Activated naive CD8-positive, alpha-beta T cell treated with anti-CD3 and anti-CD28 coated beads, Interleukin-2, amount 10 ng/mL, durations not matched to agents 7 days and 5 days (primary cell): ENCODE results near the gene ARAP3. TPM values are rescaled to one million over a fixed set of nuclear protein-coding genes. Genes with fewer than 3 reads are reported as not detected.

ENCODE experiments used
- ATAC-seq: fragments of 150-1000 bp; cut with Tn5 transposase; one replicate; pipeline ENCODE4 v1.10.0; 2021; ENCODE audit warnings: low read depth, moderate library complexity
- POLR2A ChIA-PET: fragments of 350-600 bp; sonication (Branson Sonifier 250); formaldehyde crosslinking; loops from one replicate; lab custom pipeline; 2021; ENCODE audit warnings: antibody characterized with exemption; lab: Charles Lee
- DNase-seq: peaks from one replicate; pipeline ENCODE4 v3.0.0; 2021
- H3K27ac Mint-ChIP-seq: one replicate; pipeline ENCODE4 v1.8.0; 2022; ENCODE audit warnings: mild to moderate bottlenecking, mixed read lengths
- H3K27me3 Mint-ChIP-seq: one replicate; pipeline ENCODE4 v1.8.0; 2022; ENCODE audit warnings: mild to moderate bottlenecking, moderate library complexity, mixed read lengths
- H3K36me3 Mint-ChIP-seq: one replicate; pipeline ENCODE4 v1.8.0; 2021; ENCODE audit warnings: mild to moderate bottlenecking, mixed read lengths
- H3K4me1 Mint-ChIP-seq: one replicate; pipeline ENCODE4 v1.8.0; 2021; ENCODE audit warnings: mixed read lengths
- H3K4me3 Mint-ChIP-seq: one replicate; pipeline ENCODE4 v1.8.0; 2022; ENCODE audit warnings: mild to moderate bottlenecking, moderate library complexity, mixed read lengths
- H3K9me3 Mint-ChIP-seq: one replicate; pipeline ENCODE4 v1.8.0; 2021; ENCODE audit warnings: mixed read lengths
- total RNA-seq, 2 experiments: library from RNA; stranded (reverse); gene quantifications; one replicate each; pipeline ENCODE4 v1.2.3, GENCODE V29; 2021

ARAP3 gene
- total RNA-seq, 2 experiments from 2014 or later = 17.0 to 17.9 TPM

DNA sequence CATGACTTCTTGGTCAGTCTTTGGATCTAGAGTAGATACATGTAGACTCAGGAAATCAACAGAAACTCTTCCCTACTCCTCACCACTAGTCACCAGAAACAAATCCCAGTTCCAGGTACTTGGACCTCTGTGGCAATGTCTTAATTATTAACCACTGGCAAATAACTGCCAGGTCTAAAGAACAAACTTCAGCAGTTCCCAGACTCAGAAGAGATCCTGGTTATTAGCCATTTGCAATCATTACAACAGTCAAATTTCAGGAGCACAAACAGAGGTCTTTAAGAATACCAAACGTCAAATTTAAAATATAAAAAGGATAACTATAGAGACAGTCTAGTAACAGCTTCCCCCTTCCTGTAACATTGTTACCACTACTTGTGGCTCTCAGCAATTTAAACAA, 73.5 kb downstream of the ARAP3 start:
- peak overlapping the region; percentile 60 for H3K4me3 Mint-ChIP-seq
- no peak for ATAC-seq
- POLR2A ChIA-PET = interaction anchor here (0.9 to 8.2 kb wide), 5 partner anchors 10 to 29 kb away, joined by 3 to 80 read pairs (median 3); partner anchors contain the start of genes DIAPH1 and RELL2

GRCh38 chr5:141608046-141608445, 74.0 kb downstream of the ARAP3 start:
- Mint-ChIP-seq H3K9me3 (no peaks in the 10 kb centered on the region), H3K4me3 (peak overlapping the region; percentile 60), H3K36me3 (peaks cover 31% of the 10 kb centered on the region), H3K27ac (peak overlapping the region; percentile 87), H3K27me3 (no peaks in the 10 kb centered on the region), H3K4me1 (peaks cover 67% of the 10 kb centered on the region)
- ATAC-seq (no peak), DNase-seq (no peak)
- POLR2A ChIA-PET = interaction anchor here (1.5 to 8.2 kb wide), 2 partner anchors 10 to 29 kb away, joined by 4 to 80 read pairs; partner anchors contain the start of genes DIAPH1 and RELL2

More for the DNA sequence above, 73.5 kb downstream of the ARAP3 start:
- Mint-ChIP-seq H3K27me3 (no peaks in the 10 kb centered on the region), H3K36me3 (peaks cover 36% of the 10 kb centered on the region), H3K4me1 (peaks cover 69% of the 10 kb centered on the region), H3K27ac (peak overlapping the region; percentile 87), H3K9me3 (no peaks in the 10 kb centered on the region)
- DNase-seq = no peak

DNA sequence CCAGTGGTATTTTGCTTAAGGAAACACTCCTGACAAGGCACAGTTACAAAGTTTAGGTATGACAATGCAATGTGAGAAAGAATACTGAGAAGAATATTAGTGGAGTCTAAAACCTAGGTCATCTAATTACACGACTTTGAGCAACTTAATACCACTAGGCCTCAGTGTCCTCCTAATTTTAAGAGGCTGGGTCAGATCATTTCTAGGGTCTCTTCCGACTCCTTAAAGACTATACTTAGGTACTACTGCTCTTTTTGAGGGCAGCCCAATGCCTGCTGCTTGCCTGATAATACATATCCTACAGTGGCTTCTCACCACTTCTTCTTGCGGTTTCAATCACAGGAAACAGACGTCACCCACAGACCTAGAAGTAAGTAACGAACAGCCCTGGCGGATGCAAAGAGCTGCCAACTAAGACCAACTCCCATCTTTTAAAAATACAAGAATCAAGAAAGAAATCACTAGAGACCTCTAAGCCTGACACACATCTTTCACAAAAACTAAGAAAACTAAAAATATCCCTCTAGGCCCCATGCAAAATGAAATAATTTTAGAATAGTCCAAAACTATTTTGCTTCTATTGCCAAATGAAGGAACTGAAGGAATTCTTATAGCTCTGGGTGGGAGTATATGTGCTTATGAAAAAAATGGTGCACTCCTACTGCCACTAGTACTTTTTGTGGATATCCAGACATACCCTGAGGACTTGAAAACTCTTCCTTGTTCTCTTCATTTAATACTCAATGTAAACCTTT, 76.3 kb downstream of the ARAP3 start:
- DNase-seq = no peak
- Mint-ChIP-seq H3K27ac (peak overlapping the region; percentile 87), H3K4me1 (peaks cover 69% of the 10 kb centered on the region), H3K4me3 (peak overlapping the region; percentile 73), H3K27me3 (no peaks in the 10 kb centered on the region), H3K9me3 (no peaks in the 10 kb centered on the region), H3K36me3 (peaks cover 25% of the 10 kb centered on the region)
- POLR2A ChIA-PET = interaction anchor here (0.7 to 8.2 kb wide), 8 partner anchors 9 to 45 kb away, joined by 3 to 80 read pairs (median 4); partner anchors contain the start of genes DIAPH1, FCHSD1, HDAC3 and RELL2
- peak; percentile 94 for ATAC-seq

- ATAC-seq = peak; percentile 16
- POLR2A ChIA-PET = interaction anchor here (0.6 to 8.2 kb wide), 3 partner anchors 14 to 73 kb away, joined by 4 to 80 read pairs (median 10); partner anchors contain the start of genes DIAPH1, HDAC3 and RELL2
Measured at GRCh38 chr5:141603923-141604717, 77.9 kb downstream of the ARAP3 start.

More at GRCh38 chr5:141603923-141604717, 77.9 kb downstream of the ARAP3 start:
- H3K4me1 Mint-ChIP-seq = peaks cover 74% of the 10 kb centered on the region
- H3K27me3 Mint-ChIP-seq = no peaks in the 10 kb centered on the region
- DNase-seq = no peak
- H3K9me3 Mint-ChIP-seq = no peaks in the 10 kb centered on the region
- peak overlapping the region; percentile 79 for H3K27ac Mint-ChIP-seq
- H3K4me3 Mint-ChIP-seq = peak overlapping the region; percentile 75
- H3K36me3 Mint-ChIP-seq = peaks cover 24% of the 10 kb centered on the region

Other genes with a start within 250 kb of the ARAP3 start
- not detected for gene PCDHGC3, start 206.3 kb downstream of the ARAP3 start, total RNA-seq
- not detected for gene PCDHGC4, start 197.2 kb downstream of the ARAP3 start, total RNA-seq
- not detected for gene PCDHGC5, start 193.1 kb downstream of the ARAP3 start, total RNA-seq
- 100 to 1,000 TPM; 244 to 256 TPM for gene DIAPH1, start 63.2 kb downstream of the ARAP3 start, total RNA-seq
- 10 to 100 TPM; 85.8 to 89.6 TPM for gene HDAC3, start 45.4 kb downstream of the ARAP3 start, total RNA-seq
- 10 to 100 TPM; 31.4 to 31.6 TPM for gene RELL2, start 45.2 kb downstream of the ARAP3 start, total RNA-seq
- 10 to 100 TPM; 98.3 to 99.1 TPM for gene FCHSD1, start 30.8 kb downstream of the ARAP3 start, total RNA-seq
- gene PCDH1, start 196.2 kb upstream of the ARAP3 start, total RNA-seq = not detected
- 10 to 100 TPM; 71.2 to 73.1 TPM for gene DELE1, start 241.6 kb upstream of the ARAP3 start, total RNA-seq